Astrocyte (in vitro differentiated cells and primary cell): Measurements from ENCODE around the gene RPS6KA1.

Source experiments
- CTCF ChIP-seq: IDR thresholded peaks from 2 replicates; pipeline ENCODE4 v1.5.1; 2011; ENCODE audit warnings: low read depth, mild to moderate bottlenecking, inconsistent platforms, low read length, moderate library complexity; ENCODE audit not compliant: insufficient read depth
- EZH2 ChIP-seq: IDR thresholded peaks from 2 replicates; pipeline ENCODE4 v1.6.1; 2012; ENCODE audit warnings: mild to moderate bottlenecking, low read length, inconsistent platforms; ENCODE audit not compliant: insufficient read depth

DNA sequence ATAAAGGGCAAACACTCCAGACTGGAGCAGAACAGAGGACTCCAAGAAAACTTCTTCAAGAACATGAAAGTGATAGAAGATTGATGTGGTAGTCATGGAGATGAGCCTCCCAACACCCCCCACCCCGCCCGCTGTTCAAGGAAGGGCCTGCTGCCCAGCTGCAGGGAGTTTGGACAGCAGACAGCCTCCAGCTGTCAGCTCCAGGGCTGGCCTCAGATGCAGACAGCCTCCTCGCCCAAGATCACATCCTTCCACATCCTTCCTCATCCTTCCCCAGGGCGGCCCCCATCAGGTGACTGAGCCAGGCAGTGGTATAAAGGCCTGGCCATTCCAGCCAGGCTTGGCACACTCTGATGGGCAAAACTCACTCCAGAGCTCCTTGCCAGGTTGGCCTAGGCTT is 32.7 kb upstream of the RPS6KA1 start:
- no peak for TF ChIP-seq CTCF
- no peak for TF ChIP-seq EZH2
